Measurements from ENCODE around the gene ATG9A. TPM values are rescaled to one million over a fixed set of nuclear protein-coding genes. Genes with fewer than 3 reads are reported as not detected.

ATG9A gene
- total and polyA plus RNA-seq, 9 donors: 22.6 to 46.3 (median 32.6) TPM

GRCh38 chr2:219199470-219200211 lies 29.8 kb downstream of the ATG9A start:
- H3K4me3 ChIP-seq: no peak overlapping the region
- H3K36me3 ChIP-seq: no peaks in the 10 kb centered on the region
- H3K4me1 ChIP-seq (ENCODE audit: insufficient read depth): no peaks in the 10 kb centered on the region
- no peaks in the 10 kb centered on the region for H3K9me3 ChIP-seq
- no peak overlapping the region for H3K27ac ChIP-seq
- TF ChIP-seq POLR2A (IDR thresholded peaks at IDR 0.05) (no peak), CTCF (IDR thresholded peaks at IDR 0.05) (no peak), EP300 (IDR thresholded peaks at IDR 0.05) (no peak)
- DNase-seq: no peak
- 73 to 84% (median 78%) methylated on average over 12 of the region's 12 CpGs for WGBS, 3 donors
- intact Hi-C loops (cut with DNase I): no loop called here
- H3K27me3 ChIP-seq: no peaks in the 10 kb centered on the region

DNA sequence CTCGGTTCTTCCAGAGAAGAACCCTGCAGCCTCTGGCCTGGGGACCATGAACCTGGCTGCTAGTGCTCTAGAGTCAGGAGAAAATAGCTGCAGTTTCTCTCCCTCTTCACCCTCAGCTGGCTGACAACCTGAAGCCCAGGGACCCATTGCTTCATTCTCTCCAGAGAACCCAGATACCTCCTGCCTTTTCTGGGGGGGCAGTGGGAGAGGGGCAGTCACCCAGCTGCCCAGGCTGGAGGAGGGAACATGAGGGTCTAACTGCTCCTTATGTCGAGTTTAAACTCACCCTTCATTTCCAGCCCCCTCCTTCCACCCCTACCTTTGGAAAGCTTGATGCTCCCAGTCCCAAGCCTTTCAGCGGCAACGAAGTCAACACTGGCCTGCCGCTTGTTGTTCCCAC lies 30.5 kb downstream of the ATG9A start:
- Histone ChIP-seq H3K4me3 (no peak overlapping the region), H3K9me3 (no peaks in the 10 kb centered on the region), H3K27ac (no peak overlapping the region), H3K4me1 (ENCODE audit: insufficient read depth) (no peaks in the 10 kb centered on the region), H3K27me3 (no peaks in the 10 kb centered on the region), H3K36me3 (no peaks in the 10 kb centered on the region)
- intact Hi-C loops (cut with DNase I): no loop called here
- TF ChIP-seq CTCF (IDR thresholded peaks at IDR 0.05): no peak
- TF ChIP-seq POLR2A (IDR thresholded peaks at IDR 0.05): no peak
- no peak for TF ChIP-seq EP300 (IDR thresholded peaks at IDR 0.05)
- 63 to 73% (median 66%) methylated on average over 5 of the region's 5 CpGs for WGBS, 3 donors
- DNase-seq: no peak

DNA sequence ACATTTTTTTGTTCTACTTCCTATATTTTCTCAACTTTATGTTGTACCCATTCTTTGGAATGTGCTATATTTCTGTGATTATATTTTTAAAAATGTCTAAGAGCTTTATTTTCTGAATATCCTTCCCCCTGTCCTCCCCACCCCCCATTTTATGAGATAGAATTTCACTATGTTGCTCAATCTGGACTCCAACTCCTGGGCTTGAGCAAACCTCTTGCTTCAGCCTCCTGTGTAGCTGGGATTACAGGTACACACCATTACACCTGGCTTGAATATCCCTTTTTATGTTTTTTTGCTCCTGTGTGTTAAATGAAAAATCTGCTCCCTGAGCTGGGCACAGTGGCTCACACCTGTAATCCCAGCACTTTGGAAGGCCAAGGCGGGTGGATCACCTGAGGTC lies 32.0 kb downstream of the ATG9A start:
- H3K27ac ChIP-seq: no peak overlapping the region
- no peak for TF ChIP-seq CTCF (IDR thresholded peaks at IDR 0.05)
- TF ChIP-seq EP300 (IDR thresholded peaks at IDR 0.05): no peak
- no peak for TF ChIP-seq POLR2A (IDR thresholded peaks at IDR 0.05)
- H3K9me3 ChIP-seq: no peaks in the 10 kb centered on the region
- WGBS, 3 donors: 78 to 90% (median 88%) methylated on average over 1 of the region's 1 CpG
- H3K4me3 ChIP-seq: no peak overlapping the region
- intact Hi-C loops (cut with DNase I): no loop called here
- no peaks in the 10 kb centered on the region for H3K4me1 ChIP-seq (ENCODE audit: insufficient read depth)
- no peaks in the 10 kb centered on the region for H3K27me3 ChIP-seq
- DNase-seq: no peak
- no peaks in the 10 kb centered on the region for H3K36me3 ChIP-seq

GRCh38 chr2:219186754-219187456 lies 42.5 kb downstream of the ATG9A start:
- Histone ChIP-seq H3K27me3 (no peaks in the 10 kb centered on the region), H3K4me3 (no peak overlapping the region), H3K36me3 (no peaks in the 10 kb centered on the region), H3K27ac (no peak overlapping the region), H3K4me1 (ENCODE audit: insufficient read depth) (no peaks in the 10 kb centered on the region), H3K9me3 (no peaks in the 10 kb centered on the region)
- 80 to 86% (median 83%) methylated on average over 7 of the region's 7 CpGs for WGBS, 3 donors
- TF ChIP-seq CTCF (IDR thresholded peaks at IDR 0.05): no peak
- DNase-seq: no peak
- intact Hi-C loops (cut with DNase I): no loop called here
